Effector memory CD8-positive, alpha-beta T cell (primary cell): Measurements from ENCODE around the gene DEFB132.
A peak's percentile ranks its signal among the peaks of the same experiment; 100 is the strongest.

Experiments
- ATAC-seq: fragments of 150-1000 bp; cut with Tn5 transposase; replicated peaks from 2 replicates; pipeline ENCODE4 v1.10.0; 2021; ENCODE audit warnings: mild to moderate bottlenecking, moderate library complexity
- DNase-seq, 3 experiments: peaks; one replicate each; pipeline ENCODE4 v3.0.0; 2021
- H3K27ac Mint-ChIP-seq, 2 donors: one replicate each; pipeline ENCODE4 v1.8.0; 2022; ENCODE audit warnings: mild to moderate bottlenecking in 2 of 2, mixed read lengths in 2 of 2, moderate library complexity in 2 of 2
- H3K27me3 Mint-ChIP-seq, 2 donors: one replicate each; pipeline ENCODE4 v1.8.0; 2022; ENCODE audit warnings: mixed read lengths in 2 of 2
- H3K36me3 Mint-ChIP-seq: one replicate; pipeline ENCODE4 v1.8.0; 2022; ENCODE audit warnings: mild to moderate bottlenecking, moderate library complexity, mixed read lengths; ENCODE audit not compliant: insufficient read depth
- H3K4me1 Mint-ChIP-seq, 2 donors: one replicate each; pipeline ENCODE4 v1.8.0; 2022; ENCODE audit warnings: low read depth in 2 of 2, mixed read lengths in 2 of 2
- H3K4me3 Mint-ChIP-seq, 2 donors: one replicate each; pipeline ENCODE4 v1.8.0; 2022; ENCODE audit warnings: mild to moderate bottlenecking in 2 of 2, mixed read lengths in 2 of 2, moderate library complexity in 2 of 2
- H3K9me3 Mint-ChIP-seq, 2 donors: one replicate each; pipeline ENCODE4 v1.8.0; 2022; ENCODE audit warnings: mixed read lengths in 2 of 2

Gene DEFB132

GRCh38 chr20:295804-296203, 38.3 kb downstream of the DEFB132 start:
- DNase-seq: no peak
- Mint-ChIP-seq H3K27me3 (no peaks in the 10 kb centered on the region), H3K4me3 (peak overlapping the region; percentile 99 to 100), H3K36me3 (peaks cover 24% of the 10 kb centered on the region), H3K9me3 (no peaks in the 10 kb centered on the region), H3K27ac (peak overlapping the region in 1 of 2 donors; percentile 100), H3K4me1 (peaks cover 30 to 33% of the 10 kb centered on the region in 2 donors)
- ATAC-seq: no peak

DNA sequence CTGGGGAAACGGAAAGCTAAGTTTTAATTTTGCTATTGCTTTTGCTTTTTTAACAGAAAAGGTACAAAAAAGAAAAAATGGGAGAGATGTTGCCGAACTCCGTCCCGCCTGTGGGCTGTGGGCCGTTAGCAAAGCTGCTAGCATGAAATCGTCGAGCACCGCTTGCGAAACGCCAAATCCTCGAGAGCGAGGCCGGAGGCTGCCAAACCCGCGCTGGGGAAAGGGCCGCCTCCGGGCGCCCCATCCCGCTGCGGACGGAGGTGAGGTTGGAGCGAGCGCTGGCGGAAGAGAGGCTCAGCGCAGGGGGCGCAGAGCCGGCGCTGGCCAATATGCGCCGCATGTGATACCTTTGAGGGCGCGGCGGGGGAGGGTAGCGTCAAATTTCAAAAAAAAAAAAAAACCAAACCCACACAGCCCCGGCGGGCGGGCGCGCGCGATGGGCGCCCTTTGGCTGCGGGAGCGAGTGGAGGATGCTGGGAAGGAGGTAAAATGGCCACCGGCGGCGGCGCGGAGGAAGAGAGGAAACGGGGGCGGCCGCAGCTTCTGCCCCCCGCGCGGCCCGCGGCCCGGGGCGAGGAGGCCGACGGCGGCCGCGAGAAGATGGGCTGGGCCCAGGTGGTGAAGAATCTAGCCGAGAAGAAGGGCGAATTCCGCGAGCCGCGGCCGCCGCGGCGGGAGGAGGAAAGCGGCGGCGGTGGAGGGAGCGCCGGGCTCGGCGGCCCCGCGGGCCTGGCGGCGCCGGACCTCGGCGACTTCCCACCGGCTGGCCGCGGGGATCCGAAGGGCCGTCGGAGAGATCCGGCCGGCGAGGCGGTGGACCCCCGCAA, 39.8 kb downstream of the DEFB132 start, which contains the start of gene ZCCHC3:
Gene ZCCHC3 (plus strand): TSS at position 473 of the 827 bp plus-strand sequence. CDS start 17 bp downstream, at position 490.
- Mint-ChIP-seq H3K27ac (peak within 1 kb of the TSS; percentile 98 to 100), H3K9me3 (no peaks in the 10 kb centered on the region), H3K36me3 (peaks cover 24% of the 10 kb centered on the region), H3K27me3 (no peaks in the 10 kb centered on the region), H3K4me3 (peak within 1 kb of the TSS; percentile 99 to 100), H3K4me1 (peaks cover 35% of the 10 kb centered on the region in 2 donors)
- peak; percentile 76 to 78 (median 76) for DNase-seq
- peak; percentile 89 for ATAC-seq

DNA sequence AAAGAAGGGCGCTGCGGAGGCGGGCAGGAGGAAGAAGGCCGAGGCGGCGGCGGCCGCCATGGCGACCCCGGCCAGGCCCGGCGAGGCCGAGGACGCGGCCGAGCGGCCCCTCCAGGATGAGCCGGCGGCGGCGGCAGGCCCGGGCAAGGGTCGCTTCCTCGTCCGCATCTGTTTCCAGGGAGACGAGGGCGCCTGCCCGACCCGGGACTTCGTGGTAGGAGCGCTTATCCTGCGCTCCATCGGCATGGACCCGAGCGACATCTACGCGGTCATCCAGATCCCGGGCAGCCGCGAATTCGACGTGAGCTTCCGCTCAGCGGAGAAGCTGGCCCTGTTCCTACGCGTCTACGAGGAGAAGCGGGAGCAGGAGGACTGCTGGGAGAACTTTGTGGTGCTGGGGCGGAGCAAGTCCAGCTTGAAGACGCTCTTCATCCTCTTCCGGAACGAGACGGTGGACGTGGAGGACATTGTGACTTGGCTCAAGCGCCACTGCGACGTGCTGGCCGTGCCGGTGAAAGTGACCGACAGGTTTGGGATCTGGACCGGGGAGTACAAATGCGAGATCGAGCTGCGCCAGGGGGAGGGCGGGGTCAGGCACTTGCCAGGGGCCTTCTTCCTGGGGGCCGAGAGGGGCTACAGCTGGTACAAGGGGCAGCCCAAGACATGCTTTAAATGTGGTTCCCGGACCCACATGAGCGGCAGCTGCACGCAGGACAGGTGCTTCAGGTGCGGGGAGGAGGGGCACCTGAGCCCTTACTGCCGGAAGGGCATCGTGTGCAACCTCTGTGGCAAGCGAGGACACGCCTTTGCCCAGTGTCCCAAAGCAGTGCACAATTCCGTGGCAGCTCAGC, 40.6 kb downstream of the DEFB132 start:
- Mint-ChIP-seq H3K4me1 (peaks cover 35% of the 10 kb centered on the region in 2 donors), H3K4me3 (peak overlapping the region; percentile 99 to 100), H3K27me3 (no peaks in the 10 kb centered on the region), H3K27ac (peak overlapping the region; percentile 98 to 100), H3K9me3 (no peaks in the 10 kb centered on the region), H3K36me3 (peaks cover 24% of the 10 kb centered on the region)
- DNase-seq: peak; percentile 11 to 30 (median 13)
- ATAC-seq: peak; percentile 33

- Mint-ChIP-seq H3K4me3 (peak overlapping the region; percentile 99 to 100), H3K27ac (peak overlapping the region; percentile 98 to 100), H3K9me3 (no peaks in the 10 kb centered on the region), H3K4me1 (peaks cover 35% of the 10 kb centered on the region in 2 donors), H3K27me3 (no peaks in the 10 kb centered on the region), H3K36me3 (peaks cover 24% of the 10 kb centered on the region)
- ATAC-seq (peak; percentile 11), DNase-seq (no peak)
These were observed 41.4 kb downstream of the DEFB132 start for GRCh38 chr20:298776-299391.

- ATAC-seq (no peak), DNase-seq (no peak)
- no peaks in the 10 kb centered on the region for H3K9me3 Mint-ChIP-seq
- H3K27ac Mint-ChIP-seq: peak overlapping the region in 1 of 2 donors; percentile 68
- H3K27me3 Mint-ChIP-seq: no peaks in the 10 kb centered on the region
- peaks cover 24% of the 10 kb centered on the region for H3K36me3 Mint-ChIP-seq
- peaks cover 35% of the 10 kb centered on the region in 2 donors for H3K4me1 Mint-ChIP-seq
- peak overlapping the region in 1 of 2 donors; percentile 100 for H3K4me3 Mint-ChIP-seq
These were observed 42.9 kb downstream of the DEFB132 start for GRCh38 chr20:300345-300990.

DNA sequence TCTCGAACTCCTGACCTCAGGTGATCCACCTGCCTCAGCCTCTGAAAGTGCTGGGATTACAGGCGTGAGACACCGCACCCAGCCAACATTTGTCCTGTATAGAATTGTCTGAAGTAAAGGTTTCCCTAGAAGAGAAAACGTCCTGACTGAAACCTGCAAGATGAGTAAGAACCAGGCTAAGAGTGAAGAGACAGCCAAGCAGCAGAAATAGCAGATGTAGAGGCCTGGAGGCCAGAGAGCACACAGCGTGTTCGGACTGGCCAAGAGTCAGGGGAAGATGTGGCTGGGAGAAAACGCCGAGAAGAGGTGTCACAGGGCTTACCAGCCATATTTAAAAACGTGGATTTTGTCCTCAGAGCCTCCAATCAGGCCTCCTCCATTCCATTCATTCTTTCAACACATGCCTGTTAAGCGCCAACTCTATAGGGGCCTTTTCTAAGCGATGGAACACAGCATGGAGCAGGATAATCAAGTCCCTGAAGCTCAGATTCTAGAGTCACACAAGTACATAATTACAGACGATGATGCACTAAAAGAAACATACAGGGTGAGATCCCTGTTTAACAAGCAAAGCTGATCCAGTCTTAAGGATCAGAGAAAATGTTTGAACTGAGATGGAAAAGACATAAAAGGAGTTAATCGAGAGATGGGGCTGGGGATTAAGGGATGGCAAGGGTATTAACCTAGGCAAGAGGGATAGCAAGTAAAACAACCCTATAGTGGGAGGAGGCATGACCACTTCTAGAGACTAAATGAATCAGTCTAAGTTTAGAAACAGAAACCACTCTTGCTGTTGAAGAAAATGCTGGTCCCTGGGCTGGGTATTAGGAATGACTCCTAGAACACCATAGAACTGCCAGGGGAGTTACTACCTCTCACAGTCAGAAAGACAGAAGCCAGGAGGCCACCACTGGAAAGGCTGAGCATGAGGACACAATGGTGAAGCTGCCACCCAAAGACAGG, 44.6 kb downstream of the DEFB132 start:
- Mint-ChIP-seq H3K4me3 (no peak overlapping the region), H3K27me3 (no peaks in the 10 kb centered on the region), H3K9me3 (no peaks in the 10 kb centered on the region), H3K36me3 (peaks cover 21% of the 10 kb centered on the region), H3K27ac (peak overlapping the region in 1 of 2 donors; percentile 70), H3K4me1 (peaks cover 26 to 27% of the 10 kb centered on the region in 2 donors)
- DNase-seq: no peak
- no peak for ATAC-seq

- Mint-ChIP-seq H3K36me3 (peaks cover 7% of the 10 kb centered on the region), H3K4me1 (peaks cover 8 to 12% of the 10 kb centered on the region in 2 donors), H3K27me3 (no peaks in the 10 kb centered on the region), H3K27ac (peak overlapping the region in 1 of 2 donors; percentile 44), H3K4me3 (no peak overlapping the region), H3K9me3 (no peaks in the 10 kb centered on the region)
- DNase-seq (no peak), ATAC-seq (no peak)
These were observed 48.2 kb downstream of the DEFB132 start for GRCh38 chr20:305745-306144.

DNA sequence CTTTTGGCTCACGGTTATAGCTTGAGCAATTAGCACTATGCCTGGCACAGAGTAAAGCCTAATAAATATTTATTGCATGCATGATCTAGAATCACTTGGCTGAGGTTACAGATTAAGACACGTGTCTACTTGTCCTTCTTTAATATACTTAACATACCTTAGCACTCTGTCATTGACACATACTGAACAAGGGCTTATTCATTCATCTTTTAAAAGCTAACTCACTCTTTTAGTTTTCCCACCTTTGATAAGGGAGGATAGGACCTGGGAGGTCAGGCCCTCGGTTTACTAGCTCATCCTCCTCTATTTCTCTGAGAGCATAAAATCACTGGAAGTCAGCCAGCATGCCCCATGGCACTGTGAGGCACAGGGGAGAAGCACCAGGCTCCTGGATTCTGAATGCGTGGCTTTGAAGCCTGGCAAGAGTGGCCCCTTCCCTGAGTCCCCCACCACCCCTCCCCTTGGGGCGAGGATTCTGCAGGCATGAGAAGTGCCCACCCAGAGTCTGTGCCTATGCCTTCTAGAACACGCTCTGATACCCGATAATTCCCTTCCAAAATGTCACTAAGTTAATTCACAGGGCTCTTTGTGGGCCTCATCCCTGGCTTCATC, 51.0 kb downstream of the DEFB132 start:
- DNase-seq (no peak), ATAC-seq (no peak)
- no peak overlapping the region for H3K27ac Mint-ChIP-seq
- H3K27me3 Mint-ChIP-seq: no peaks in the 10 kb centered on the region
- H3K36me3 Mint-ChIP-seq: peaks cover 7% of the 10 kb centered on the region
- peaks cover 6 to 7% of the 10 kb centered on the region in 2 donors for H3K4me1 Mint-ChIP-seq
- H3K9me3 Mint-ChIP-seq: no peaks in the 10 kb centered on the region
- no peak overlapping the region for H3K4me3 Mint-ChIP-seq

DNA sequence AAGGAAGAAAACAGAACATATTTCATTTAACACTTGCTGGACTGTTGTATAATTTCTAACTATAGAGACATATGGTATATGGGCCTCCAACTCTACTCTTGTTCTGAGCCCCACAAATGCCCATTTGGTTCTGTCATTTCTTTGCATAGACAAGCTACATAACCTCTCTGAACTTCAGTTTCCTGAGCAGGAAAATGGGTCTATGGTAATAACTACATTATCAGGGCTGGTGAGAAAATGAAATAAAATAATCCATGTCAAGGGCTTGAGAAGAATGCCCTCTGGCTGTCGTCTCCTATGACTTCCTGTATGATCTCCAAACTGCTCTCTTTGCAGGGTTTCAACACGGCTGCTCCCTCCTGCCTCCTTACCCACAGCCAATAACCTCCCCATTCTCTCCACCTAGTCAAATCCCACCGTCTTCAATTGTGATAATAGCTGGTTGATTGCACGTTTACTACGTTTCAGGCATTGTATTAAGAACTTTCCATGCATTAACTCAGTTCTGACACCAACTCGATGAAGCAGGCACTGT, 51.8 kb downstream of the DEFB132 start:
- Mint-ChIP-seq H3K4me3 (no peak overlapping the region), H3K36me3 (peaks cover 7% of the 10 kb centered on the region), H3K27me3 (no peaks in the 10 kb centered on the region), H3K27ac (peak overlapping the region in 1 of 2 donors; percentile 20), H3K4me1 (peaks cover 6 to 7% of the 10 kb centered on the region in 2 donors), H3K9me3 (no peaks in the 10 kb centered on the region)
- ATAC-seq: no peak
- no peak for DNase-seq

GRCh38 chr20:309841-310644, 52.5 kb downstream of the DEFB132 start:
- H3K4me3 Mint-ChIP-seq: peak overlapping the region; percentile 71 to 72
- peaks cover 7% of the 10 kb centered on the region for H3K36me3 Mint-ChIP-seq
- H3K4me1 Mint-ChIP-seq: peaks cover 6 to 7% of the 10 kb centered on the region in 2 donors
- DNase-seq: peak; percentile 41 to 51 (median 51)
- ATAC-seq: peak; percentile 99
- peak overlapping the region; percentile 85 to 87 for H3K27ac Mint-ChIP-seq
- no peaks in the 10 kb centered on the region for H3K27me3 Mint-ChIP-seq
- H3K9me3 Mint-ChIP-seq: no peaks in the 10 kb centered on the region

DNA sequence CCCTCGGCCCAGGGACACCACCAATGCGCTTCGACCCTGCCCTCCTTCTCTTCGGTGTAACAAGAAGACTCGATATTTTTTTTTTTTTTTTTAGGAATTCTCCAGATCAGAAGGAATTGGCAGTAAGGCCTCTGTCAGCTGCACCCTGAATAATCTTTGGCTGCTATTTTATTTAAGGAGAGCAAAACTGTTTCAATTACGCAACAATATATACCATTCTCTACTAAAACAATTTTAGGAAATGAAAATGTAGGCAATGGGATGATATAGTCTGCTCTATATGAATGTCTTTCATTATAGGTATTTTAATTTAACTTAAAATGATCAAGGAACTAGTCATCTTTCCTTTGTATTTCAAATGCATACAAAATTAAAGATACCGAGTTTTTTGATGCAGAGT, 53.1 kb downstream of the DEFB132 start:
- Mint-ChIP-seq H3K27me3 (no peaks in the 10 kb centered on the region), H3K9me3 (no peaks in the 10 kb centered on the region), H3K36me3 (peaks cover 5% of the 10 kb centered on the region), H3K4me1 (peaks cover 6 to 7% of the 10 kb centered on the region in 2 donors), H3K4me3 (peak overlapping the region; percentile 71 to 72), H3K27ac (peak overlapping the region; percentile 85 to 87)
- ATAC-seq (no peak), DNase-seq (no peak)
